Hair follicular keratinocyte (primary cell): ENCODE results near the gene WBP2. TPM values are rescaled to one million over a fixed set of nuclear protein-coding genes. Genes with fewer than 3 reads are reported as not detected.

Experiments
- total RNA-seq: library from RNA; depleted of rRNA; stranded (reverse); fragments of >200 nt; gene quantifications from 2 replicates; pipeline ENCODE4 v1.2.3, GENCODE V29; 2015

Gene WBP2
- 43.7 and 62.4 TPM in 2 replicates for total RNA-seq

GRCh38 chr17:75855310-75856061, at the start of gene WBP2:
Gene WBP2 (minus strand): TSS chr17:75855335. CDS start chr17:75855297, 38 bp downstream.

GRCh38 chr17:75896415-75897159, 41.5 kb upstream of the WBP2 start, which contains the start of gene TRIM65:
Gene TRIM65 (minus strand): TSS chr17:75896951. CDS start chr17:75896937, 14 bp downstream.

GRCh38 chr17:75878174-75878998, 23.3 kb upstream of the WBP2 start, which contains the start of gene TRIM47:
Gene TRIM47 (minus strand): TSS chr17:75878581. CDS start chr17:75878548, 33 bp downstream.

GRCh38 chr17:75843577-75844529, 11.3 kb downstream of the WBP2 start, which contains the start of gene UNC13D:
Gene UNC13D (minus strand): TSS chr17:75844404. CDS start chr17:75844337, 67 bp downstream.

Other genes starting within 250 kb of the WBP2 start
- gene SMIM5, start 221.9 kb downstream of the WBP2 start, total RNA-seq, result not detected in 2 replicates
- gene RECQL5, start 188.2 kb downstream of the WBP2 start, total RNA-seq, result 13.2 and 17.3 TPM in 2 replicates
- 50.4 and 65.7 TPM in 2 replicates for gene SAP30BP, start 188.0 kb downstream of the WBP2 start, total RNA-seq
- gene ITGB4, start 133.9 kb downstream of the WBP2 start, total RNA-seq, result 1,334 and 1,928 TPM in 2 replicates
- gene GALK1, start 90.1 kb downstream of the WBP2 start, total RNA-seq, result 11.1 TPM in 2 replicates
- gene UNK, start 70.5 kb downstream of the WBP2 start, total RNA-seq, result 12.9 and 21.5 TPM in 2 replicates
- 0.87 and 1.2 TPM in 2 replicates for gene UNC13D, start 10.9 kb downstream of the WBP2 start, total RNA-seq
- 40.9 and 68.3 TPM in 2 replicates for gene TRIM47, start 23.2 kb upstream of the WBP2 start, total RNA-seq
- 14.9 and 17.5 TPM in 2 replicates for gene TRIM65, start 41.6 kb upstream of the WBP2 start, total RNA-seq
- gene MRPL38, start 49.5 kb upstream of the WBP2 start, total RNA-seq, result 29.7 and 35.8 TPM in 2 replicates
- 10.8 and 12.0 TPM in 2 replicates for gene FBF1, start 85.7 kb upstream of the WBP2 start, total RNA-seq
- gene ACOX1, start 123.8 kb upstream of the WBP2 start, total RNA-seq, result 17.2 and 20.6 TPM in 2 replicates
- gene TEN1, start 123.9 kb upstream of the WBP2 start, total RNA-seq, result 13.4 and 17.1 TPM in 2 replicates
- gene CDK3, start 145.5 kb upstream of the WBP2 start, total RNA-seq, result 0.16 and 1.3 TPM in 2 replicates
- gene EVPL, start 172.0 kb upstream of the WBP2 start, total RNA-seq, result 14.2 and 19.4 TPM in 2 replicates
- 33.6 and 38.8 TPM in 2 replicates for gene SRP68, start 217.2 kb upstream of the WBP2 start, total RNA-seq
- 0.42 TPM in 1 of 2 replicates, not detected in the other for gene GALR2, start 219.4 kb upstream of the WBP2 start, total RNA-seq
- not detected in 2 replicates for gene ZACN, start 223.8 kb upstream of the WBP2 start, total RNA-seq
- 45.4 and 52.4 TPM in 2 replicates for gene EXOC7, start 248.5 kb upstream of the WBP2 start, total RNA-seq